ENCODE results near the gene TMEM39A.

DNA sequence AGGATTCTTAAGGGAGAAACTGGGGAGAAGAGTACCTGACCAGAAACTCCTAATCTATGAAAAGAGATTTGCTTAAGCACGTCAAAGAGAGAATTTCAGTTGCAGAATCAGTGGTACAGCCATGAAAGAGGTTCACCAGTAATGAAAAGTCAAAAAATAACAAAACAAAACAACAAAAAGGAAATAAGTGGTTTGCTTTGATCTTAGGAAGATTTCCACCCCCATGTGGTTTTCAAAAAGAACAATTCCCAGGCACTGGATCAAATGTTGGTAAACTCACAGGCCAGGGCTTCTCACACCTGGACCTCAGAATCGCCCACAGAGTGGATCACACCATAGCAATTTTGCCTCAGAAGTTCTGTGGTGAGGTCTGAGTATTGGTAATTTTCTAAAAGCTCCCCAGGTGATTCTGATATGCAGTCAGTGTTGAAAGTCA lies 67.5 kb downstream of the TMEM39A start:
- TF ChIP-seq, protein P1, sequence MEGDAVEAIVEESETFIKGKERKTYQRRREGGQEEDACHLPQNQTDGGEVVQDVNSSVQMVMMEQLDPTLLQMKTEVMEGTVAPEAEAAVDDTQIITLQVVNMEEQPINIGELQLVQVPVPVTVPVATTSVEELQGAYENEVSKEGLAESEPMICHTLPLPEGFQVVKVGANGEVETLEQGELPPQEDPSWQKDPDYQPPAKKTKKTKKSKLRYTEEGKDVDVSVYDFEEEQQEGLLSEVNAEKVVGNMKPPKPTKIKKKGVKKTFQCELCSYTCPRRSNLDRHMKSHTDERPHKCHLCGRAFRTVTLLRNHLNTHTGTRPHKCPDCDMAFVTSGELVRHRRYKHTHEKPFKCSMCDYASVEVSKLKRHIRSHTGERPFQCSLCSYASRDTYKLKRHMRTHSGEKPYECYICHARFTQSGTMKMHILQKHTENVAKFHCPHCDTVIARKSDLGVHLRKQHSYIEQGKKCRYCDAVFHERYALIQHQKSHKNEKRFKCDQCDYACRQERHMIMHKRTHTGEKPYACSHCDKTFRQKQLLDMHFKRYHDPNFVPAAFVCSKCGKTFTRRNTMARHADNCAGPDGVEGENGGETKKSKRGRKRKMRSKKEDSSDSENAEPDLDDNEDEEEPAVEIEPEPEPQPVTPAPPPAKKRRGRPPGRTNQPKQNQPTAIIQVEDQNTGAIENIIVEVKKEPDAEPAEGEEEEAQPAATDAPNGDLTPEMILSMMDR (IDR thresholded peaks at IDR 0.05): no peak
- TF ChIP-seq EP300 (IDR thresholded peaks at IDR 0.05; ENCODE audit: low read depth): no peak
- TF ChIP-seq POLR2A (IDR thresholded peaks at IDR 0.05): no peak
- no peak for TF ChIP-seq POLR2AphosphoS5 (IDR thresholded peaks at IDR 0.05)

All from transverse colon (tissue), 4 donors.